IPS-20b (cell line): ENCODE data around the gene LYVE1.
A peak's percentile ranks its signal among the peaks of the same experiment; 100 is the strongest.

ENCODE experiments used
- H3K27ac ChIP-seq: one replicate; pipeline ENCODE4 v1.5.1; 2013; ENCODE audit warnings: low read length
- H3K27me3 ChIP-seq: 2 replicates; pipeline ENCODE4 v1.6.1; 2013; ENCODE audit warnings: mild to moderate bottlenecking, low read length, inconsistent platforms; ENCODE audit not compliant: insufficient read depth
- H3K36me3 ChIP-seq: 2 replicates; pipeline ENCODE4 v1.6.1; 2013; ENCODE audit warnings: low read depth, mild to moderate bottlenecking, inconsistent platforms, low read length, moderate library complexity; ENCODE audit not compliant: insufficient read depth
- H3K4me1 ChIP-seq: 2 replicates; pipeline ENCODE4 v1.6.1; 2013; ENCODE audit warnings: mild to moderate bottlenecking, control low read depth, inconsistent platforms, low read length, moderate library complexity; ENCODE audit not compliant: insufficient read depth
- H3K4me3 ChIP-seq: 2 replicates; pipeline ENCODE4 v1.5.1; 2013; ENCODE audit warnings: mild to moderate bottlenecking, low read length, inconsistent platforms
- H3K9ac ChIP-seq: 2 replicates; pipeline ENCODE4 v1.6.1; 2013; ENCODE audit warnings: low read depth, mild to moderate bottlenecking, inconsistent platforms, low read length, moderate library complexity
- H3K9me3 ChIP-seq: 2 replicates; pipeline ENCODE4 v1.6.1; 2013; ENCODE audit warnings: mild to moderate bottlenecking, low read depth, low read length, inconsistent platforms; ENCODE audit not compliant: insufficient read depth

The LYVE1 gene

DNA sequence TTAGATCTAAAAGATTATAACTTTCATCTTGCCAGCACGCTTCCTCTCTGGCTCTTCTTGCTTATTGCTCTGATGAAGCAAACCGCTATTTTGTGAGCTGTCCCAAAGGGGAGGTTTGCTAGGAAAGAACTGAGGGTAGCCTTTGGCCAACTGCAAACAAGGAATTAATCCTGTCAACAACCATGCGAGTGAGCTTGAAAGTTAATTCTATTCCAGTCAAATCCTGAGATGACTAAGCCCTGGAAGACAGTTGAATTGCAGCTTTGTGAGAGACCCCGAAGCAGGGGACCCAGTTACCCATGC is 17.2 kb downstream of the LYVE1 start:
- no peak overlapping the region for H3K9ac ChIP-seq
- no peaks in the 10 kb centered on the region for H3K9me3 ChIP-seq
- no peak overlapping the region for H3K27ac ChIP-seq
- H3K4me3 ChIP-seq = no peak overlapping the region
- H3K4me1 ChIP-seq = no peaks in the 10 kb centered on the region
- no peaks in the 10 kb centered on the region for H3K36me3 ChIP-seq
- no peaks in the 10 kb centered on the region for H3K27me3 ChIP-seq

DNA sequence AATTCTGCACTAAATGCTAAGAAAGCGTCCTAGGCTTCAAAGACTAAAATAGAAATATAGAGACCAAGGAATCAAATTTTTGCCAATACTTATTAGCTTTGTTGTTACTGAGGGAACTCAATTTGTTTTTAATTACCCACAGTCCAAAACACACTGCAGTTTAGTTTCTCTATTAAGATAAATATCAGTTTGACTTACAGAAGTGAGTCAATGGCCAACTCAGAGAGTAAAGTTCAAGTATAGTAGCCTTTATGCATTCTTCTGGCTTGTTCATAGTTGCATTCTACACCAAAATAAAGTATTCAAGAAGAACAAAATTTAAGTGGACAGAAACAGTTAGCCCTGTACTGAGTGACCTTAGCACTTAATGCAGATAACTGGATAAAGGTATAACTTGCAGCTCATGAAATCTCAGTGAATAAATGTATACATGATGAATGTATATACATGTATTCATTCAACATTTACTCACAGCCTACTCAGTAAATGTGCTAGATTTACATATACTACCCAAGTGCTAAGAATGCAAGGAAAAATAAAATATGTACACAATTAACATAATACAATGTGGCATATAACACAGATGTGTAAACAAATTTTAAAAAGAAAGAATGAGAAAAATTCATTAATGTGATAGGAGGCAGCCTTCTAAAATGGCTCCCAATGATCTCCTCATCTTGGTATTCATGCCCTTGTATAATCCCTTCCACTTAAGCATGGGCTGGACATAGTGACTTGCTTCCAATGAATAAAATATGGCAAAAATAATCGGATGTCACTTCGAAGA is 17.8 kb downstream of the LYVE1 start:
- no peak overlapping the region for H3K27ac ChIP-seq

DNA sequence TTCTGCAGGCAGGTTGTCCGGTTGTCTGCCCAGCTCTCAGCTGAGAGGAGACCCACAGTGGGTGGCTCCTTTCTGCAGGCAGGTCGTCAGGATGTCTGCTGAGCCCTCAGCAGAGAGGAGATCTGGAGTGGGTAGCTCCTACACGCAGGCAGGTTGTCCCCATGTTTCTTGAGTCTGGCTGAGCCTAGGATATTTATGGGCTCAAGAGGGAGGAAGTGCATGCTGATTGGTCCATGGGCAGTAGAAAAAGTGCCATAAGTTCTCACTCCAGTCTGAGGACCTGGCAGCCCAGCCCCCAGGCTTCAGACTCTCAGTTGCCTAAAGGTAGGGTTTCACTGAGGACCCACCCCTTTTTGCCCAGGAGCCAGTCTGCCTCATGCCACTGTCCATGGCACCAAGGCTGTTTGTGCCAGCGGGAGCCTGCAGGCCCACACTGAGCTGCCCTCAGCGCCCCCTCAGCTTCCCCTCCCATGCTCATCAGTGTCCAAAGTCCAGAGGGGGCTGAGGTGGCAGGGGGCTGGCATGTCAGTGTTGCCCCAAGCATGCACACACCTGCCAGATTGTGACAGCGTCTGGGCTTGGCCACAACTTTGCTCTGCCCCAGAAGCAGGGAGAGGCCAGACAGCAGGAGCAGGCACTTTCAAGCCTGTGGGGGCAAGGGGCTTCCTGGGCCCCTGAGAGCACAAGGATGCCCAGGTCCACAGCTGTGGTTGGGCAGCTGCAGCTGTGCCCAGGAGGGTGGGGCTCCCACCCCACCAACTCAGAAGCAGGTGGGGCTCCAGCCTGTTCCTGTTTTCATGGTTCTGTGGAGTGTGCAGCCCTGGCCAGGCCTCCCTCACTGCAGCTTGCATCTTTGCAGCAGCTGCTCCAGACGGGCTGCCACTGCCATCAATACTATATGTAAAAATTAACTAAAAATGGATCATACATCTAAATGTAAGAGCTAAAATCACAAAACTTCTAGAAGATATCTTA is 23.7 kb downstream of the LYVE1 start:
- H3K4me3 ChIP-seq = no peak overlapping the region
- no peaks in the 10 kb centered on the region for H3K9me3 ChIP-seq
- peaks cover 6% of the 10 kb centered on the region; the same call in 1 of the 2 replicates for H3K4me1 ChIP-seq
- H3K27me3 ChIP-seq = peaks cover 15% of the 10 kb centered on the region
- H3K9ac ChIP-seq = no peak overlapping the region
- no peak overlapping the region for H3K27ac ChIP-seq
- H3K36me3 ChIP-seq = no peaks in the 10 kb centered on the region

More for the DNA sequence above, 17.8 kb downstream of the LYVE1 start:
- no peaks in the 10 kb centered on the region for H3K36me3 ChIP-seq
- H3K4me1 ChIP-seq = no peaks in the 10 kb centered on the region
- no peak overlapping the region for H3K4me3 ChIP-seq
- H3K9ac ChIP-seq = no peak overlapping the region
- no peaks in the 10 kb centered on the region for H3K9me3 ChIP-seq
- H3K27me3 ChIP-seq = no peaks in the 10 kb centered on the region

DNA sequence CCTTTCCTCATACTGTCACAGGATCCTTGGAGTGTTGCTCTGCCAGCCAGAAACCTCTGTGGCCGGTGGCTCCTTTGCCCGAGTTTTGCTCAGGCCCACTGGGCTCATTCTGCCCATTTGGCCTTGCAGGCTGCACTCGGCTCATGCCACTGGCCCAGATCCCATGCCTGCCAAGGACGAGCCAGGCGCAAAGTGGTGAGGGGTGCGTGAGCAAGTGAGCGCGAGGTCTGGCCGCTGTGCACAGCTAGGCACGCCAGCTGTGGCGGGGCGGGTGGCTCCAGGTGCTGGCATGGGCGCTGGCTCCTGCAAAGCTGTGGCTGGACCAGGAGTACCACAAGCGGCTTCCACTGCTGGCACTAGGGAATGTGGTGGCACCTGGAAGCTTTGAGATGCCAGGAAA is 24.7 kb downstream of the LYVE1 start:
- Histone ChIP-seq H3K27me3 (peaks cover 17% of the 10 kb centered on the region), H3K4me1 (peaks cover 6% of the 10 kb centered on the region; the same call in 1 of the 2 replicates), H3K27ac (no peak overlapping the region), H3K9ac (no peak overlapping the region), H3K36me3 (no peaks in the 10 kb centered on the region), H3K9me3 (no peaks in the 10 kb centered on the region), H3K4me3 (no peak overlapping the region)

- peaks cover 17% of the 10 kb centered on the region for H3K27me3 ChIP-seq
- H3K9ac ChIP-seq = no peak overlapping the region
- no peak overlapping the region for H3K4me3 ChIP-seq
- no peaks in the 10 kb centered on the region for H3K9me3 ChIP-seq
- H3K27ac ChIP-seq = no peak overlapping the region
- H3K4me1 ChIP-seq = peaks cover 6% of the 10 kb centered on the region; the same call in 1 of the 2 replicates
- H3K36me3 ChIP-seq = no peaks in the 10 kb centered on the region
Measured at GRCh38 chr11:10542776-10543175, 25.7 kb downstream of the LYVE1 start.

DNA sequence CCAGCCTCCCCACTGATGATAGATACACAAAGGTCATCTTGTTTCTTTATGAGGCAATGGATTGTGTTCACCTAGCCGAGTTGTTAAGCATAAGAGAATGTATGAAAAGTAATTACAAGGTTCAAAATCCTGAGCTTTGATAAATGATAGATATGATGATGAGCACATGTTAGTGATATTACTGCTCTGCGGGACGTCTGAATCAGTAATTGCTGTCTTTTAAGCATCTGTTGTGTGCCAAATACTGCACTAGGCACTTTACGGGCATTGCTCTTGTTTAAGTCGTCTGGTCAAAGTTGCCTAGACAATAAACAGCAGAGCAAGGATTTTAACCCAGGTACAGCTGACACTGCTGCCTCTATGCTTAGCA is 26.9 kb downstream of the LYVE1 start:
- no peaks in the 10 kb centered on the region for H3K9me3 ChIP-seq
- no peak overlapping the region for H3K27ac ChIP-seq
- H3K36me3 ChIP-seq = no peaks in the 10 kb centered on the region
- H3K4me3 ChIP-seq = peak overlapping the region; percentile 88
- peaks cover 6% of the 10 kb centered on the region; the same call in 1 of the 2 replicates for H3K4me1 ChIP-seq
- H3K9ac ChIP-seq = peak overlapping the region; percentile 23; the same call in 1 of the 2 replicates
- H3K27me3 ChIP-seq = peaks cover 17% of the 10 kb centered on the region

DNA sequence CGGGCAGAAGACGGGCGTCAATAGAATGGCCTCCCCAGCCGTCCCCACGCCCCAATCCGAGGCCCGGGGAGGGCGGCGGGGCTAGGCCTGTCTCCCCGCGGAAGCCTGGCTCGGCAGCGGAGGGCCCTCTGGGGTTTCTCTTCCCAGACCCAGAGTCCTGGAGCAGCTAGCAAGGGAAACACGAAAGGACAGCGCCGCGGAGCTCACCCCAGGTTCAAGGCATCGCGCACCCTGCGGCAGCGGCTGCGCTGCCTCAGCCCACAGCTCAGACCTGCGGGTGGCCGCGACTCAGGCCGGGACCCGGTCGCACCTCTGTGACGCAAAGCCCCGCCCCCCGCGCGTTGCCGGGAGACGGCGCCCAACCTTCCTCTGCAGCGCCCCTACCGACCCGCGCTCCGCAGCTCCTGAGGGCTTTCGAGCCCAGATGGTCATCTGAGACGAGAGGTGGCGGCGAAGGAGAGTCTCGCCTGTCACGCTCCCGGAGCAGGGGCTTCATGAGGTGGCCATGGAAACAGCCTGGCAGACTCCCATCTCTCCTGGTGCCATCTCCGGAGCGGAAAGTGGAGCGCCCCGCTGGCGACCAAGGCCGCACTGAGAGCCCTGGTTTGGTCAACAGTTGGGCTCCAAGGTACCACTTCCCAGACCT is 27.4 kb downstream of the LYVE1 start, which contains the start of gene RNF141:
RNF141 (minus strand) TSS at position 273 of the 646 bp plus-strand sequence. CDS start 7,029 bp downstream, outside the sequence.
- H3K36me3 ChIP-seq = no peaks in the 10 kb centered on the region
- peak within 1 kb of the TSS; percentile 16 for H3K27ac ChIP-seq
- H3K4me3 ChIP-seq = peak within 1 kb of the TSS; percentile 88
- H3K9ac ChIP-seq = peak within 1 kb of the TSS; percentile 82; the same call in 1 of the 2 replicates
- peaks cover 6% of the 10 kb centered on the region; the same call in 1 of the 2 replicates for H3K4me1 ChIP-seq
- H3K27me3 ChIP-seq = peaks cover 17% of the 10 kb centered on the region
- no peaks in the 10 kb centered on the region for H3K9me3 ChIP-seq

- H3K9ac ChIP-seq = peak overlapping the region; percentile 82; the same call in 1 of the 2 replicates
- H3K4me1 ChIP-seq = peaks cover 6% of the 10 kb centered on the region; the same call in 1 of the 2 replicates
- no peaks in the 10 kb centered on the region for H3K36me3 ChIP-seq
- peak overlapping the region; percentile 88 for H3K4me3 ChIP-seq
- H3K27ac ChIP-seq = peak overlapping the region; percentile 16
- H3K9me3 ChIP-seq = no peaks in the 10 kb centered on the region
- peaks cover 17% of the 10 kb centered on the region for H3K27me3 ChIP-seq
Measured at GRCh38 chr11:10540546-10540914, 27.9 kb downstream of the LYVE1 start.

- H3K27me3 ChIP-seq = peaks cover 17% of the 10 kb centered on the region
- no peak overlapping the region for H3K27ac ChIP-seq
- peaks cover 6% of the 10 kb centered on the region; the same call in 1 of the 2 replicates for H3K4me1 ChIP-seq
- no peak overlapping the region for H3K9ac ChIP-seq
- H3K4me3 ChIP-seq = no peak overlapping the region
- no peaks in the 10 kb centered on the region for H3K36me3 ChIP-seq
- H3K9me3 ChIP-seq = no peaks in the 10 kb centered on the region
Measured at GRCh38 chr11:10539339-10539738, 29.1 kb downstream of the LYVE1 start.

DNA sequence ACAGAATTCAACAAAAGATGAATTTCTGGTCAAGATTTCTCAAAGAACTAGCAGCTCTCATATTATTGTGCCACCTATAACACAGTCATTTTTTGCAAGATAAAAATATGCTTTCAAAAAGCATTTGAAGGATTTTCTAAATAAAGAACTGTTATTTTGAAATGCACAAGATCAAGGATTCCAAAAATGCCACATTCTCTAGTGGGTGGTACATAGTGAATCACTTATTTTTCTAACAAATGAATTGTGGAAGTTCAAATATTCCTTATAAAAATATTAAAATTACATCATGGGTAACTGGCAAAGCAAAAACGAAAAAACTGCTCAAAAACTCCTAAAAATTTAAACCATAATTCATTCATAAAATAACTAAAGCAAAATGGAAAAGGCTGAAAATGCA is 29.5 kb downstream of the LYVE1 start:
- H3K4me1 ChIP-seq = peaks cover 6% of the 10 kb centered on the region; the same call in 1 of the 2 replicates
- no peak overlapping the region for H3K4me3 ChIP-seq
- H3K9ac ChIP-seq = no peak overlapping the region
- no peak overlapping the region for H3K27ac ChIP-seq
- peaks cover 1% of the 10 kb centered on the region; the same call in 1 of the 2 replicates for H3K36me3 ChIP-seq
- peaks cover 17% of the 10 kb centered on the region for H3K27me3 ChIP-seq
- H3K9me3 ChIP-seq = no peaks in the 10 kb centered on the region

DNA sequence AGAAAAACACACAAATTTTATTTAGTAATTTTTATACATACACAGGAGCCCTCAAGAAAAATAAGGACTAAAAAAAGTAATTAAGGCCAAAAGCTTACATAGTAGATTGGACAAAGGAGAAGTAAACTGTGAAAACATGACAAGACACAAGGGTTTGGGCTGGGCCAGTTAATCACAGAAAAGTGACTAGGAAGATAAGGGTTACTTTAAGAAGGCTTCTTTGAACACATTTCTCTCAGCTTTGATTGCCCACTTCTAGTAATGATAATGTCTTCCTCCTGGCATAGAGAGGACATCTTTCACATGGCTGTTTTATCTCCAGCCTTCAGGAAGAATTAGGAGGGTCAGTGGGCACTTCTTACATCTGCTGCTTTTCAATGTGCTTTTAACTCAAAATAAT is 30.9 kb downstream of the LYVE1 start:
- H3K27me3 ChIP-seq = peaks cover 17% of the 10 kb centered on the region
- no peak overlapping the region for H3K27ac ChIP-seq
- no peak overlapping the region for H3K9ac ChIP-seq
- H3K4me3 ChIP-seq = no peak overlapping the region
- H3K4me1 ChIP-seq = peaks cover 6% of the 10 kb centered on the region; the same call in 1 of the 2 replicates
- peaks cover 5% of the 10 kb centered on the region; the same call in 1 of the 2 replicates for H3K36me3 ChIP-seq
- H3K9me3 ChIP-seq = no peaks in the 10 kb centered on the region
